NCI-H146 treated with DMSO at 0.1 percent for 48 hours (cell line): ENCODE data around the gene FAM177B.
A peak's percentile ranks its signal among the peaks of the same experiment; 100 is the strongest.

Source experiments
- DNase-seq: peaks from one replicate; lab custom pipeline; 2025; ENCODE audit not compliant: unreplicated experiment; lab: John Stamatoyannopoulos, UW

FAM177B gene

DNA sequence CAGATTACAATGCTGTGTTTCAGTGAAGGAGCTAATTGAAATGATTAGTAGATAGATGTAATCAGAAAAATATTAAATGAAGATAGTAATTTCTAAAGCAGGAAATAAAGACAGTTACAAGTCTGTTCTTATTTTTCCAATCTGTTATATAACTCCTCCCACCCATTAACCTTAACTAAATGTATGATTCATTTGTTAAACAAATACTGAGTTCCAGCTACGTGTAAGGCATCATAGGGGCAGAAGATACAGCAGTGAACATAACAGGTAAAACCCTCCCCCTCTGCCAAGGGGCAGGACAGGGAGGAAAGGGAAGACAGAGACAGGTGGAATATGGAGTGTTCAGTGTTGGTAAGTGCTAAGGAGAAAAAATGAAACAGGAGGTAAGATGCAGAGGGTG, at the start of gene FAM177B:
Gene FAM177B (plus strand): TSS at position 231 of the 400 bp plus-strand sequence. CDS start 9,344 bp downstream, outside the sequence.
- no peak for DNase-seq

DNA sequence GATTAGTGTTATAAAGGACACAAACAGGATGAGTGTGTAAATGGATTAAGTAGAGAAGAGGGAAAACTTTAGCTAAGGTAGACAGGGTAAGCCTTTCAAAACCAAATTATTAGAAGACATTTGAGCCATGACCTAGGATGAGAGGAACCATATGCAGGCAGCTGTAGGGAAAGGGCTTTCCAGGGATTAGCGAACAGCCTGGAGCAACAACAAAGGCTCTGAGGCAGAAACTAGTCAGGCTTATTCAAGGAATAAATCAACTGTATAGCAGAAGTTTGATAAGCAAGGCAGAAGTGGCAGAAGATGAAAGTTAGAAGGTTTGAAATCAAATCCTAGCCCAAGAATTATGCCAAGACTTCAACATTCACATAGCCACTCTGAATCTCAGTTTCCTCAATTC, 46.0 kb upstream of the FAM177B start:
- no peak for DNase-seq

DNA sequence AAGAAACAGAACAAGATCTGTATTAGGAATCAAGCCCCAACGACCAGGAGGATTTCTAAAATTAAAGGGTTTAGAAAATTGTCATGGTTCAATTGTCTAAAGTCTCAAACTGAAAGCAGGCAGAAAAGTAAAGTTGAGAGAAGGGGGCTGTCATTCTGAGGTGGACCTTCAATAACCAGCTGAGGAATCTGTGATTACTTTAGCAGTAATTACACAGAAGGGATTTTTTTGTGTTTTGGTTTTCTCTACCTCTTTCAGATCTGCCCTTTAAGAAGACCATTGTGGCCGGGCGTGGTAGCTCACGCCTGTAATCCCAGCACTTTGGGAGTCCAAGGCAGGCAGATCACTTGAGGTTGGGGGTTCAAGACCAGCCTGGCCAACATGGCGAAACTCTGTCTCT, 42.1 kb upstream of the FAM177B start:
- DNase-seq = no peak

DNA sequence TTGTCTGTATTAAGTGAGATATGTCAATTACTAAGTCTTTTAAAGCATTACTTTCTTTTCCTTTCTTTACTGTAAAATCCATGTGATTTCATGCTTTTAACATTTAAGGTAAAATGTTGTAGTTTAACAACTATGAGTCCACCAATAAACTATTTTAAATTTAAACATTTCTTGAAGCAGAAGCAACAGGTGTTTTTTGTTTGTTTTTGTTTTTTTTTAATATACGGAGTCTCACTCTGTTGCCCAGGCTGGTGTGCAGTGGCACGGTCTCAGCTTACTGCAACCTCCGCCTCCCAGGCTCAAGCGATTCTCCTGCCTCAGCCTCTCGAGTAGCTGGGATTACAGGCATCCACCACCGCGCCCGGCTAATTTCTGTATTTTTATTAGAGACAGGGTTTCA, 40.3 kb upstream of the FAM177B start:
- DNase-seq = no peak

DNA sequence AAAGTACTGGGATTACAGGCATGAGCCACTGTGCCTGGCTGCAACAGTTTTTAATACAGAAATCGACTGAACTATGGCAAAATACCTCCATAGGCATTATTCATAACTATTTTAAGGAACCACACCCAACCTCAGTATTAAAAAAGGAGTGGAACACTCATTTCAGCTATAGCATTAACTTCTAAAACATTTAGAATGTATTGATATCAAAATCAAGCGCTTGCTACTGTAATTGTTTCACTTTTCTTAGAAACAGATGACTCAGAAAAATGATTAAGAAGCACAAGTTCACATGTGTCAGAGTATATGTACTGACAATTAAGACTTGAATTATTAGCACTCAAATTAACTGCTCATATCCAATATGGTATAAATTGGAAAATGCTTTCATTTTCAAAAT, 39.8 kb upstream of the FAM177B start:
- no peak for DNase-seq

DNA sequence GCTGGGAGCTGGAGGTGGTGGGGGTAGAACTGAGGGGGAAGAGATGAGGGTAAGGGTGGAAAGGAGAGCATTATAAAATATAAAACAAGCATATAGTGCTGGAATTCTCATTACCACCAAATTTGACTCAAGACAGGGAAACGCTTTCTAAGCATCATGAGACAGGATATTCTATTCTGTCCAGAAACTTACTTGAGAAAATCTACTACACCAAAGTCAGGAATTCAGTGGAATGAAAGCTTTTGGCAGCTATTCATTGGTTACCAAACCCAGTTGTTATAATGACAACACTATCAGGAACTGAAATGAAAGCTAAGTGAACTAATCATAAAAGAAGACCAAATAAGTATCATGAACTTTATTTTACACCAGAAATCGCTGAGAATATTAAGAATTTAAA, 39.2 kb upstream of the FAM177B start:
- no peak for DNase-seq

DNA sequence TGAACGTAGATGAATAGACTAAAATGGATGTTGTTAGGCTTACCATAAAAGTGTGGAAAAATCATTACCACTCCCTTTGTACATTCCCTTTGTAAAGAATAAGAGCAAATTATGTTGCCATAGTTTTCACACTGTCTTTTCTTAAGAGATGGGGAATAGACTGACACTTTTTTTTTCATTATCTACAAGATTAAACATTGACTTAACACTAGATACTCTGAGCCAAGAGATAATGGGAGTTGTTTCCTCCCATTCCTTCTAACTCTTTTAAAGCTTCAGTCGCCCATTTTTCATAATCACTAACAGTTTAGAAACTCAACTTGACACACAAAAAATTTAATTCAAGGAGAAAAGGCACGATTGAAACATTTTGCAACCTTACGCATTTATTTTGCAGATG, 34.8 kb upstream of the FAM177B start:
- DNase-seq = no peak

DNA sequence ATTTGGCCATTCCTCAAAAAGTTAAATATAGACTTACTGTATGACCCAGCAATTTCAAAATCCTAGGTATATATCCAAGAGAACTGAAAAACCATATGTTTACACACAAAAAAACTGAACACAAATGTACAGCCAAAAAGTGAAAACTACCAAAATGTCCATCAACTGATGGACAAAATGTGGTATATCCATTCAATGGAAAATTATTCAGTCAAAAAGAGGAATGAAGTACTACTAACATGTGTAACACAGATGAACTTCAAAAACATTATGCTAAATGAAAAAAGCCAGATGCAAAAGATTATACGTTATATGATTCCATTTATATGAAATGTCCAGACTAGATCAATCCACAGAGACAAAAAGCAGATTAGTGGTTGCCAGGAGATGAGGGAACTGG, 32.7 kb upstream of the FAM177B start:
- DNase-seq = no peak

DNA sequence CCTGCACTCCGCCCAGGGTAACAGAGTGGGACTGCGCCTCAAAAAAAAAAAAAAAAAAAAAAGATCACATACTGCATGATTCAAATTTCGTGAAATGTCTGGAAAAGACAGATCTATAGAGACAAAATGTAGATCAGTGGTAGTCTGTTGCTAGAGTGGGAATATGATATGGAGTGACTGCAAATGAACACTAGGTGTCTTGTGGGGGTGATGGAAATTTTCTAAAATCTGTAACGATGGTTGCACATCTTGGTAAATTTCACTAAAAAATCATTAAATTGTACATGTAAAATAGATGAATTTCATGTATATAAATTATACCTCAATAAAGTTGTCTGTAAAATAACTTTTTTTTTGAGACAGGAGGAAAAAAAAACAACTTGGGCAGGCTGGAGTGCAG, 30.2 kb upstream of the FAM177B start:
- no peak for DNase-seq

DNA sequence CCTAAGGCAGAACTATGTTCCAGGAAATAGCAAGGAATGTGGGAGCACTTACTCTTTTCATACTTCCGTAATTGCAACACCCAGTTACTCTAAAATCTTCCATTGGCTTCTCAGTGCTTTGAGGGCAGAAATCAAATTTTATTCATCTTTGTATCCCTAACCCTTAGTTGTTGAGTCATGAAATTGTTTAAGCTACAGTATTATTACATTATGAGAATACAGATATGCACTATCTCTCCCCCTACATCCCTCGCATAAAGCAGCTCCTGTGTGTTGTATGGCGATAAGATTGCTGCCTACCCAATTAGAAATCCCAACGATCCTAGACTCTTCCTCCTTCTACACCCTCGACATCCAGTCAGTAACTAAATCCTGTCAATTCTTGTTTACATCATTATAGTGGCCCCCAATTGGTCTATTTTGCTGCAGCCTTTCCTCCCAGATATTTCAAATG, 27.3 kb upstream of the FAM177B start:
- no peak for DNase-seq

DNA sequence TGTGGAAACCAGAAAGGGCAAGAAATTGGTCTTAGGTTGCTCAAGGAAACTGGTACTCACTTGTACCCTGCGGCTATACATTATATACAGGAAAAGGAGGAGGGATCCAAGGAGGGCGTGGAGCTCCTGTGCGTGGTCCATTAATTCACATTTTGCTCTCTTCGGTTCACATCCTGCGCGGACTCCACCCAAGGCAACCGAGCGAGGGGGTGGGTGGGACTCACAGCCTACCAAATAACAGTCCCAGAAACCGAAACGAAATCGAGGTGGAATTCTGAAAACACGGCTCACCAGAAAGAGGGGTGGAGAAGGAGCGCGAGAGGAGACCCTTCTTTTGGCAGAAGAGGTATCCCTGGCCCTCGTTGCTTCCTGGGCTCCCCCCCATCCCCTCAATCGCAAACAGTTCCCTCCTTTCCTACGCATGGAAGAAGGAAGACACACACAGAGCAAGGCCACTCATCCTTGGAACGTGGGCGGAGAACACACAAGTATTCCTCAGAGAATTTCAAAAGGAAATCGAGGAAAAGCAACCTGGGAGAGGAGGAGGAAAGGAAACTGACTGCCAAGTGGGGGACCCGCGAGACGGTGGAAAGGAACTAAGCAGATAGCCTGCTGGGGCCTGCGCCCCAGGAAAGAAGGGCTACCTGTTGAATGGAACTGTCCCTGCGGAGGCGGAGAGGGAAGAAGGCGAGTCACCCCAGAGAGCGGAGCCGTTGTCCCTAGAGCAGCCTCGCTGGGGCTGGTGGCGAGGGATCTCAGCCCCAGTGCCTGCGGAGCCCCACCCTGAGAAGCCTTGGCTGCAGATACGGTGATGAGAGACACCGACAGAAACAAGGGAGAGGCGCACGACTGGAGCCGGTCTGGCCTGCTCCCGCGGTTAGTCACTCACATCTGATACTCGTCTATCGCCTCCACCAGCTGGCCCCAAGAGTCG, 25.4 kb upstream of the FAM177B start:
- peak; percentile 63 for DNase-seq

DNA sequence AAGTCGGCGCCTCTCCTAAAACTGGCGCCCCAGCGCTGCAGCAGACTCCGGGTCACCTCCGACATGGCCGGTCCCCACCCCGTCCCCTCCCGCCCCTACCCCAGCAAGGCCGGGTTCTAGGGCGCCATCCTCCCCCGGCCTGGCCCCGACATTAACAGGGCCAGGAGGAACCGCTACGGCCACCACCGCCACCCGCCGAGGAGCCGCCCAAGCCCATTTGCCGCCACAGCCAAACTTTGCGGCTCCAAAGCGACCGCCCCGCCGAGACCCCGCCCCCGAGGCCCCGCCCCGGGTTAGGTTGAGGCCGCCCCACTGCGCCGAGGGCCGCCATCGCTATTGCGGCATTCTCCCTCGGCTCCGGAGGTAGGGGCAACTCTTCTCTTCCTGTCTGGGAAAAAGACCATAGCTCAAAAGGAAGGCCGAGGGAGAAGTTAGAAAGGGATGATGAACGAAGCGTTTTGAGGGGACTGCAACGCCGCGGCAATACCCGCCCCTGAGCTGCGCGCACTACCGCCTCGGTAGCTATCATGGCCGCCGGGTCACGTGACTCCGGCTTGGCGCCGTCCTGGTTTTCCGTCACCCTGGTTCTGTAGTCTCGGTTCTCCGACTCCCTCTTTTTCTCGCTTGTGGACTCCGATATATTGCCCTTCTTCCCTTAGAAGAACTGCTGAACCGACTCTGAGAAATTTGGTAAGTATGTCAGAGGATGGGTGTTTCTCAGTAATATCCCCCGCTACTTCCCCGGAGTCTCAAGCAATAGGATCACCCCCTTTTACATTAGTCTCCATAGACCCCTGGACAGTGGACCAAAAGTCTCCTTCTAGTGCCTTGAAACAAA, 24.5 kb upstream of the FAM177B start, which contains the start of the genes AIDA and BROX:
Gene AIDA (minus strand): TSS at position 239 of the 838 bp plus-strand sequence. CDS start 174 bp downstream, at position 65.
Gene BROX (plus strand): TSS at position 312 of the 838 bp plus-strand sequence. CDS start 3,136 bp downstream, outside the sequence.
- peak; percentile 85 for DNase-seq

DNA sequence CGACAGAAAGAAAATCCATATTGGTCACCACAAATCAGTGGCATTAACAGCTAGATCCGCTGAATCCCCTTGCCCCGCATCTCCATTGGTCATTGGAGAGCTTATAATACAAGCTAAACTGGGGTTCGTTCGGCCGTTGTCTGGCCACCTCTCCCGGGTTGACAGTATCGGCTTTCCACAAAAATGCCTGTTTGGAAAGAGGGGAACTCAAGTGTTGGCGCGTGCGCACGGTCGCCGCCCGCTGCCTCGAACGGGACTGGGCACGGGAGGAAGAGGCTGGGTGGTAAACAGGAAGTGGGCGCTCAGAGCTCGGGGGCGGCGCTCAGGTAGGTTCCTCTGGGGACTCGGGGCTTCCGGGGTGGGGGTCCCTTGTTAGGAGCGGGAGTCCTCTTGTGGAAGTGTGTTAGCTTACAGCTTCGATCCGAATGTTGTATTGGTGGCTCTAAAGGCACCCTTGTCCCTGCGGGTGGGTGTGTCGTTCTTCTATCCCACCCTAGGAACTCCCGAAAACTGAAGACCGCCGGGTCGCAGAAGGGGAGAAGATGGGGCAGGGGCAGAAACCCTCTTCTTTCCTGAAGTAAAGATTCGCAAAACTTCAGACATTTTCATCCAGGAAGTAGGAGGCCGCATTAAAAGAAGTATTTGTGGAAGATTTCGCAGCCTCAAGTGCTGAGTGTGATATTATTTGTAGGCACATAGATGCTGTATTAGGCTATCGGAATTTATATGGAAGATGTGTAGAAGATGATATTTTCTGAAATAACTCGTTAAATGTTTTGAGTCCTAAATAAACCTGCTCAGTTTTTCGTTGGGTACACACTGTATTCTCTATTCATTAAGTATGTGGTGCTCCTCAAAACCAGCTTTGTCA, 23.7 kb upstream of the FAM177B start:
- DNase-seq = peak; percentile 88

DNA sequence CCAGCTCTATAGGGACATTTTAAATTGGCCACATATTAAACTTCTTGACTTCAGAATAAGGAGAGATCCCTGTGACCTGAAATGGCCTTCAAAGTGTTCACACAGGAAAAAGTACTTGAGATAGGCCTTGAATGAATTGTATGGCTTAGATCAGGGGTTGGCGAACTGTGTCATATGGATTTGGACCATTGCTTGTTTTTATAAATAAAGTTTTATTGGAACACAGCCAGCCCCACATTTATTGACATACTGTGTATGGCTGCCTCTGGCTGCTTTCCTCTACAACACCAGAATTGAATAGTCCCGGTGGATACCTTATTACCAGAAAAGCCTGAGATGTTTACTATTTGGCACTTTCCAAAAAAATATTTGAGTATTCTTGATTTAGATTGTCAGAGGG, 20.6 kb upstream of the FAM177B start:
- DNase-seq = no peak

DNA sequence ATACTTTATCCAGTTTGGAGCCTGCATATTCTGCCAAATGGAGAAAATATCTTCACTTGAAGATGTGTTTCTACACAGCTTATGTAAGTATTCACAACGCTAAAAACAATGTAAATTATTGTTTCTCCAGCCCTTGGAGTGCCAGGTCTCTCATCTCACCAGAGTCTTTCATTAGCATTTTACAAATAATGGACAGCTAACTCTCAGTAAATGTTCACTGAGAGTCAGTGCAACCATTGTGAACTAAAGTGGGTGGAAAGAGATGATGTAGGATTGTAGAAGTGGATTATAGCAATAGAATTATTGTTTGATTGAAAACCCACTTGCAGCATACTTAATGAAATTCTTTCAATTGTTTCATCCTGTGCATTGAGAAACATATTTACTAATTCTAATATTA, 8.3 kb upstream of the FAM177B start:
- no peak for DNase-seq

DNA sequence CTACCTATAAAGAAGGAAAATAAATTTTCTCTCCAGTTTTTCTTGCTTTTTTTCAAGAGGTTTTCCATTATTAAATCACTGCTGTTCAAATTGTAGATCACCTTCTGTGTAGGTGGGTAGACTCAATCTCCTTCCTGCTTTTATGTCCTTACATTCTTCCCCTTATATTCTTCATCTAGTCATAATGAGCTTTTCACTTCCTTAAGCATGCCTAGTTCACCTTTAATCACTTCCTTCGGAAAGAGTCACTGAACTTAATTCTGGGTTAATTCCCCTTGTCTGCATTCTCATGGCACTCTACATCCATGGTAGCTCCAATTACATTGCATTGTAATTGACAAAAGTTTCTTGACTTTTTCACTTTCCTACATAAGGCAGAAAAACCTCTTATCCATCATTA, 6.1 kb upstream of the FAM177B start:
- DNase-seq = no peak

DNA sequence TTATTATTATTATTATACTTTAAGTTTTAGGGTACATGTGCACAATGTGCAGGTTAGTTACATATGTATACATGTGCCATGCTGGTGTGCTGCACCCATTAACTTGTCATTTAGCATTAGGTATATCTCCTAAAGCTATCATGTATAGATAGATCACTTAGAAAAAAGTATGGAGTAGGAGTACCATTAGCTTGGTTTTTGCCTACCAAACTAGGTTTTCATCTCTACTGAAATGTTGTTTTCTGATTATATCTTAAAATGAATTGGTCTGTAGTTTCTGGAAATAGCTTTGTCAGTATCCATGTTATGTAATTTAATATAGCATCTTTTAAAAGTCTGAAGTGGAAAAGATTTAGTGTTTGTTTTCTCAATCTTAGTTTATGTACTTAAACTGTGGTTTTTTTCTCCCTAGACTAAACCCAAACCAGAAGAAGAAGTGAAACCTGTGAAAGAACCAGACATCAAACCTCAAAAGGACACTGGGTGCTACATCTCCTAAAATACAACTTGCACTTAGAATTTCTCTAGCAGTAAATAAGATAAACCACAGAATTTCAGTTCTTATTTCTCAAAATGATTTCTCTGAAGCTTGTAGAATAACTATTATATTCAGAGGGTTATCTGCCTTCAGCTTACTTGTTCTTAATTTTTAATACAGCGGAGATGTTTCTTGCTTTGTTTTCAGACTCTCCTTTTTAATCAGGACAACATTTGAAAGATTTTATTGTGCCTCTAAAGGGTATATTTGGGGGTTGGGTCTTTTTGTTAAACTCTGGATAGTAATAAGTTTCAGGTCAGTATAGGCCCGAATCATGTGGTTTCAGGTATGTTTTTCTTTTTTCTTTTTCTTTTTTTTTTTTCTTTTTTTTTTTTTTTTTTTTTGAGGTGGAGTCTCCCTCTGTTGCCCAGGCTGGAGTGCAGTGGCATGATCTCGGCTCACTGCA, 4.5 kb upstream of the FAM177B start:
- DNase-seq = no peak

DNA sequence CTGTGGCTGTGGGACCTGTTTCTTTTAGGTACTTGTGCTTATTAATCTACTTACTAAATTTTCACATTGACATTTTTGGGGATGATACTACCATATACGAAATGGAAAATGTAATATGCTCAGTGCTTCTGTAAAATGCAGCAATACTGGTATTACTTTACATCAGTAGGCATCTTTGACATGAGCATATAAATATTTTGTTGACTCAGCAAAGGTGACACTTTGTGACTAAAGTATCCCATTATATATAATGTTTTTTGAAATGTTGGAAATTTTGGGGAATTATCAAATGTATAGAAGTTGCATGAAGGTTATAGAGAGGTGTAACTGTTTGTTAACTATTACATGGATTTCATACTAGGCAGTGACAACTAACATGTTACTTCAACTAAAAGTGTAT, 2.3 kb upstream of the FAM177B start:
- DNase-seq = no peak

DNA sequence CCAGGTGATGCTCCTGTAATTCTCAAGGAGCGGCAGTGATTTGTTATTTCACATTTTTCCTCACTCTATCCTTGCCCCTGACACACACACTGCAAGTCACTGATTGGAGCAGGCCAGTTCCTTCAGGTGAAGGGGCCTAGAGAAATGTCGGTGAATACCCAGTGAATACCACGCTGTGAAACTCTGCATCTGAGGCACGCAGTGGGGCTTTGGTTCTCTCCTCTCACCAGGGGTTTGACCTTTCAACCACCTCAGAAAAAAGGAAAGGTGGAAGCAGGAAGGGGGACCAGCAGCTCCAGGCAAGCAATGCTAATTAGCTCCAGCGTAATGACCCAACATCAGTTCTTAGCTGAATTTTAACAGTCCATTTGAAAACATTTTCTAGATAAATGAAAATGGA, 532 bp upstream of the FAM177B start:
- no peak for DNase-seq

DNA sequence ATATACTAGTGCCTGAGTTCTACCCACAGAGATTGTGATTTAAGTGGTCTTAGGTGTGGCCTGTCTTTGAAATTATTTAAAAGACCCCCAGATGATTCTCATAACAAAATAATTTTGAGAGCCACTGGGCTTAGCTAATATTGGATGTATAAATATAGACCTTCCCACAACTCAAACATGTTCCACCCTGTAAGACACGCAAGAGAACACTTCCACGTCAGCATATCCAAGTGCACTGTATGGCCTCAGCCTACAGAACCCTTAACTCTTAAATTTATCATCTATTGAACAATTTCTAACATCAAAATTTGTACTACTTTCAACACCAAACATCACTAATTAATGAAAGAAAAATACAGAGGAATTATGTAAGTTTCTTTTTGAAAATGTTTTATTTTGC, 2.5 kb downstream of the FAM177B start:
- DNase-seq = no peak
